WTC11 (cell line): Measurements from ENCODE around the gene DCAF5. TPM values are rescaled to one million over a fixed set of nuclear protein-coding genes. Genes with fewer than 3 reads are reported as not detected.

ENCODE experiments used
- ATAC-seq: fragments of 200-7000 bp; cut with Tn5 transposase; 2 replicates; pipeline ENCODE4 v1.10.0; 2021; ENCODE audit warnings: mild to moderate bottlenecking, moderate library complexity
- CTCF ChIA-PET: fragments of 300-600 bp; sonication (Branson Sonifier 250); formaldehyde crosslinking; loops from one replicate; lab custom pipeline; 2021; ENCODE audit warnings: antibody characterized with exemption; lab: Charles Lee
- POLR2A ChIA-PET: fragments of 350-600 bp; sonication (Branson Sonifier 250); formaldehyde crosslinking; loops from one replicate; lab custom pipeline; 2021; ENCODE audit warnings: antibody characterized with exemption; lab: Charles Lee
- DNase-seq: peaks from one replicate; pipeline ENCODE4 v3.0.0; 2021; ENCODE audit warnings: low spot score
- H3K27ac Mint-ChIP-seq: 2 replicates; pipeline ENCODE4 v1.8.0; 2021; ENCODE audit warnings: mixed read lengths
- H3K27me3 Mint-ChIP-seq: 2 replicates; pipeline ENCODE4 v1.8.0; 2021; ENCODE audit warnings: low read depth, mild to moderate bottlenecking, moderate library complexity, mixed read lengths
- H3K36me3 Mint-ChIP-seq: 2 replicates; pipeline ENCODE4 v1.8.0; 2021; ENCODE audit warnings: mixed read lengths
- H3K4me1 Mint-ChIP-seq: 2 replicates; pipeline ENCODE4 v1.8.0; 2022; ENCODE audit warnings: mixed read lengths
- H3K4me3 Mint-ChIP-seq: 2 replicates; pipeline ENCODE4 v1.8.0; 2021; ENCODE audit warnings: mild to moderate bottlenecking, moderate library complexity, mixed read lengths
- H3K9me3 Mint-ChIP-seq: 2 replicates; pipeline ENCODE4 v1.8.0; 2021; ENCODE audit warnings: mixed read lengths
- CBFB ChIP-seq: sonication (generic); formaldehyde crosslinking; IDR thresholded peaks from 2 replicates; pipeline ENCODE4 v1.8.1; 2022; ENCODE audit warnings: mild to moderate bottlenecking, low read depth, missing genetic modification reagents
- CREM ChIP-seq: sonication (generic); formaldehyde crosslinking; IDR thresholded peaks from 2 replicates; pipeline ENCODE4 v1.8.1; 2022; ENCODE audit warnings: mild to moderate bottlenecking, missing genetic modification reagents, moderate library complexity
- FOXK1 ChIP-seq: sonication (generic); formaldehyde crosslinking; IDR thresholded peaks from 2 replicates; pipeline ENCODE4 v1.8.0; 2022; ENCODE audit warnings: mild to moderate bottlenecking, moderate library complexity, missing genetic modification reagents
- NR3C1 ChIP-seq: sonication (generic); formaldehyde crosslinking; conservative IDR thresholded peaks from 2 replicates; pipeline ENCODE4 v1.8.1; 2023; ENCODE audit warnings: low read depth, mild to moderate bottlenecking, missing genetic modification reagents
- PRDM15 ChIP-seq: sonication (generic); formaldehyde crosslinking; IDR thresholded peaks from 2 replicates; pipeline ENCODE4 v1.8.0; 2022; ENCODE audit warnings: missing genetic modification reagents
- TP53 ChIP-seq: sonication (generic); formaldehyde crosslinking; IDR thresholded peaks from 2 replicates; pipeline ENCODE4 v1.8.1; 2023; ENCODE audit warnings: mild to moderate bottlenecking, missing genetic modification reagents
- ZNF425 ChIP-seq: fragments of 250-450 bp; sonication (Bioruptor Pico); conservative IDR thresholded peaks from 2 replicates; pipeline ENCODE4 v1.9.0; 2021; ENCODE audit warnings: mild to moderate bottlenecking
- total RNA-seq: library from RNA; stranded (reverse); gene quantifications from 3 replicates; pipeline ENCODE4 v1.2.3, GENCODE V29; 2021
- TF ChIP-seq, protein P1 (sequence below): sonication (generic); formaldehyde crosslinking; IDR thresholded peaks from 2 replicates; pipeline ENCODE4 v1.8.1; 2022; ENCODE audit warnings: mild to moderate bottlenecking, missing genetic modification reagents, moderate library complexity, borderline replicate concordance
- TF ChIP-seq, protein P2 (sequence below): sonication (generic); formaldehyde crosslinking; IDR thresholded peaks from 2 replicates; pipeline ENCODE4 v1.8.1; 2023; ENCODE audit warnings: mild to moderate bottlenecking, moderate library complexity, missing genetic modification reagents
- TF ChIP-seq, protein P3 (sequence below): sonication (generic); formaldehyde crosslinking; IDR thresholded peaks from 2 replicates; pipeline ENCODE4 v1.8.1; 2023; ENCODE audit warnings: mild to moderate bottlenecking, missing genetic modification reagents, moderate library complexity

DCAF5 gene
- total RNA-seq, 1 experiment from 2014 or later: 30.3 TPM

GRCh38 chr14:69156224-69156623 lies 3.3 kb upstream of the DCAF5 start:
- no peaks in the 10 kb centered on the region for H3K36me3 Mint-ChIP-seq
- no peak overlapping the region for H3K4me3 Mint-ChIP-seq
- ATAC-seq (no peak), DNase-seq (no peak)
- CTCF ChIA-PET: no interaction called here
- H3K9me3 Mint-ChIP-seq: peaks cover 4% of the 10 kb centered on the region
- POLR2A ChIA-PET: no interaction called here
- no peak for TF ChIP-seq CBFB (CRISPR knock-in tag)
- no peak for TF ChIP-seq ZNF425 (CRISPR knock-in tag)
- TF ChIP-seq FOXK1 (CRISPR knock-in tag): no peak
- TF ChIP-seq, protein P1, sequence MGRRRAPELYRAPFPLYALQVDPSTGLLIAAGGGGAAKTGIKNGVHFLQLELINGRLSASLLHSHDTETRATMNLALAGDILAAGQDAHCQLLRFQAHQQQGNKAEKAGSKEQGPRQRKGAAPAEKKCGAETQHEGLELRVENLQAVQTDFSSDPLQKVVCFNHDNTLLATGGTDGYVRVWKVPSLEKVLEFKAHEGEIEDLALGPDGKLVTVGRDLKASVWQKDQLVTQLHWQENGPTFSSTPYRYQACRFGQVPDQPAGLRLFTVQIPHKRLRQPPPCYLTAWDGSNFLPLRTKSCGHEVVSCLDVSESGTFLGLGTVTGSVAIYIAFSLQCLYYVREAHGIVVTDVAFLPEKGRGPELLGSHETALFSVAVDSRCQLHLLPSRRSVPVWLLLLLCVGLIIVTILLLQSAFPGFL: no peak
- no peak for TF ChIP-seq PRDM15 (CRISPR knock-in tag)
- H3K27ac Mint-ChIP-seq: no peak overlapping the region
- H3K27me3 Mint-ChIP-seq: peaks cover 14% of the 10 kb centered on the region
- H3K4me1 Mint-ChIP-seq: peaks cover 14% of the 10 kb centered on the region

DNA sequence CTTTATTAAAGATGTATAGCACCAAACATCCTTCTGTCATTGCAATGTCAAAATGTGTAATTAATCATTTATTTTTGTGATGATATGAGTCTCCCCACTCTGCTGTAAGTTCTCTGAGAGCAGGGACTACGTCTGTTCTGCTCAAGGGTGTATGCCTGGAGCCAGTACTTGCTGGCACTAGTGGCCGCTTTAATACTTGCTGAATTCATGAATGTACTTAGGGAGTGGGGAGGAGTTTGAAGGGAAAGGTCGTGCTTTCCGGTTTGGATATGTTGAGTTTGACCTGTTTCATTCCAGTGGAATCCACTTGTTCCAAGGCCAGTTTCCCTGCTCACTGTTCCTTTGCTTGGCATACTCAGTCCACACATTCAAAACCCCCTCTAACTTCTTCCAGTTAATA lies 1.9 kb upstream of the DCAF5 start:
- ChIA-PET CTCF (no interaction called here), POLR2A (no interaction called here)
- H3K4me1 Mint-ChIP-seq: peaks cover 28% of the 10 kb centered on the region
- peak overlapping the region; percentile 45 for H3K4me3 Mint-ChIP-seq
- peaks cover 14% of the 10 kb centered on the region for H3K27me3 Mint-ChIP-seq
- DNase-seq (no peak), ATAC-seq (peak; percentile 10)
- H3K27ac Mint-ChIP-seq: no peak overlapping the region
- no peaks in the 10 kb centered on the region for H3K36me3 Mint-ChIP-seq
- no peaks in the 10 kb centered on the region for H3K9me3 Mint-ChIP-seq
- TF ChIP-seq, protein P2, sequence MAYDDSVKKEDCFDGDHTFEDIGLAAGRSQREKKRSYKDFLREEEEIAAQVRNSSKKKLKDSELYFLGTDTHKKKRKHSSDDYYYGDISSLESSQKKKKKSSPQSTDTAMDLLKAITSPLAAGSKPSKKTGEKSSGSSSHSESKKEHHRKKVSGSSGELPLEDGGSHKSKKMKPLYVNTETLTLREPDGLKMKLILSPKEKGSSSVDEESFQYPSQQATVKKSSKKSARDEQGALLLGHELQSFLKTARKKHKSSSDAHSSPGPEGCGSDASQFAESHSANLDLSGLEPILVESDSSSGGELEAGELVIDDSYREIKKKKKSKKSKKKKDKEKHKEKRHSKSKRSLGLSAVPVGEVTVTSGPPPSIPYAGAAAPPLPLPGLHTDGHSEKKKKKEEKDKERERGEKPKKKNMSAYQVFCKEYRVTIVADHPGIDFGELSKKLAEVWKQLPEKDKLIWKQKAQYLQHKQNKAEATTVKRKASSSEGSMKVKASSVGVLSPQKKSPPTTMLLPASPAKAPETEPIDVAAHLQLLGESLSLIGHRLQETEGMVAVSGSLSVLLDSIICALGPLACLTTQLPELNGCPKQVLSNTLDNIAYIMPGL: no peak
- TF ChIP-seq CREM (CRISPR knock-in tag): no peak

- ChIA-PET POLR2A (no interaction called here), CTCF (interaction anchor here (0.6 to 1.6 kb wide), 4 partner anchors 38 to 381 kb away, joined by 3 to 4 read pairs (median 4); partner anchors contain the start of genes EXD2 and GALNT16)
- peaks cover 14% of the 10 kb centered on the region for H3K27me3 Mint-ChIP-seq
- H3K9me3 Mint-ChIP-seq: no peaks in the 10 kb centered on the region
- peaks cover under 1% of the 10 kb centered on the region; the same call in 1 of the 2 replicates for H3K36me3 Mint-ChIP-seq
- ATAC-seq: no peak
- H3K4me1 Mint-ChIP-seq: peaks cover 28% of the 10 kb centered on the region
- peak overlapping the region; percentile 48; the same call in 1 of the 2 replicates for H3K27ac Mint-ChIP-seq
- TF ChIP-seq TP53 (CRISPR knock-in tag) (no peak), NR3C1 (CRISPR knock-in tag) (no peak)
- TF ChIP-seq, protein P3, sequence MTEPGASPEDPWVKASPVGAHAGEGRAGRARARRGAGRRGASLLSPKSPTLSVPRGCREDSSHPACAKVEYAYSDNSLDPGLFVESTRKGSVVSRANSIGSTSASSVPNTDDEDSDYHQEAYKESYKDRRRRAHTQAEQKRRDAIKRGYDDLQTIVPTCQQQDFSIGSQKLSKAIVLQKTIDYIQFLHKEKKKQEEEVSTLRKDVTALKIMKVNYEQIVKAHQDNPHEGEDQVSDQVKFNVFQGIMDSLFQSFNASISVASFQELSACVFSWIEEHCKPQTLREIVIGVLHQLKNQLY (CRISPR knock-in tag): no peak
- DNase-seq: no peak
- peak overlapping the region; percentile 92 for H3K4me3 Mint-ChIP-seq
Measured at GRCh38 chr14:69153873-69154270, 953 bp upstream of the DCAF5 start.
